ENCODE results near the gene HSPB8. TPM values are rescaled to one million over a fixed set of nuclear protein-coding genes. Genes with fewer than 3 reads are reported as not detected.

HSPB8 gene
- total RNA-seq, 4 donors from 2014 or later: 13.1 to 23.9 (median 19.8) TPM

DNA sequence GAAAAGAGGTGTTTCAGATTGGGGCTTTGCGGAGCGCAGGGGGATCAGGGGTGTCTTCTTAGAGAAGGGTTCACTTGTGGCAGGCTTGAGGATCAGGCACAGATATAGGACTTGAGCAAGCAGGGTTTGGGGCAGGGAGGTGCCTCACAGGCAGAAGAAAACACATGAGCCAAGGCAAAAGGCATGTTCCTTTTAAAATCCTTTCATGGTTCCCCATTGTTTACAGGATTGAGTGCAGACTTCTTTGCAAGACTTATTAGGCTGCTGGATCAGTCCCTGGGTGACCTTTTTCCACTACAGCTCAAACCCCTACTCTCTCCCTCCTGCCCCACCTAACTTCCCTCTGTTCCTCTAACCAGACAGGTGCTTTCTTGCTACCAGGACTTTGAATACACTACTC is 19.7 kb downstream of the HSPB8 start:
- Histone ChIP-seq H3K27ac (no peak overlapping the region), H3K36me3 (peaks cover 0 to 6% (median 0%) of the 10 kb centered on the region in 3 donors)
- 97 to 99% methylated on average over 2 of the region's 2 CpGs for WGBS, 2 donors

DNA sequence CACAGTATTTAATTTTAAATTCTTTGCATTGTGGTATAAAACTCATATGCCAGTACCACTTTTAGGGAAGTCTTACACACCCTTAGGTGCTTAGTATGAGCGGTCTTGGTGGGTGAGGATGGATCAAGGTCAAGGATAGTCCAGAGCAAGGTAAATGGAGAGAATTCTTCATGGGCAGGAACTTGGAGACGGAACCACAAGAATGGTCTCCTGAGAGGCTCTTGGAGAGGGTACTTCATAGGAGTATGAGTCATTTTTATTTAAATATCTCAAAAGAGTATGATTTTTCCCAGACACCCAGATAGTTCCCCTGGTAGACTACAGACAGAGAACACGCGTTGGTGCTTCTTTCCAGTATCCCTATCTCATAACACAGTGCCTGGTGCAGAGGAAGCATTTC is 21.9 kb downstream of the HSPB8 start:
- DNase-seq (ENCODE audit: low spot score in 2 of 2): no peak
- H3K36me3 ChIP-seq: no peaks in the 10 kb centered on the region
- no peak overlapping the region for H3K4me3 ChIP-seq
- peaks cover 0 to 6% (median 0%) of the 10 kb centered on the region in 4 donors for H3K9me3 ChIP-seq
- H3K27me3 ChIP-seq: no peaks in the 10 kb centered on the region
- no peak overlapping the region for H3K27ac ChIP-seq
- H3K4me1 ChIP-seq: no peaks in the 10 kb centered on the region
- 87 to 88% methylated on average over 4 of the region's 4 CpGs for WGBS, 2 donors
- TF ChIP-seq POLR2A (IDR thresholded peaks at IDR 0.05) (no peak), EP300 (IDR thresholded peaks at IDR 0.05) (no peak)
- TF ChIP-seq, protein P1, sequence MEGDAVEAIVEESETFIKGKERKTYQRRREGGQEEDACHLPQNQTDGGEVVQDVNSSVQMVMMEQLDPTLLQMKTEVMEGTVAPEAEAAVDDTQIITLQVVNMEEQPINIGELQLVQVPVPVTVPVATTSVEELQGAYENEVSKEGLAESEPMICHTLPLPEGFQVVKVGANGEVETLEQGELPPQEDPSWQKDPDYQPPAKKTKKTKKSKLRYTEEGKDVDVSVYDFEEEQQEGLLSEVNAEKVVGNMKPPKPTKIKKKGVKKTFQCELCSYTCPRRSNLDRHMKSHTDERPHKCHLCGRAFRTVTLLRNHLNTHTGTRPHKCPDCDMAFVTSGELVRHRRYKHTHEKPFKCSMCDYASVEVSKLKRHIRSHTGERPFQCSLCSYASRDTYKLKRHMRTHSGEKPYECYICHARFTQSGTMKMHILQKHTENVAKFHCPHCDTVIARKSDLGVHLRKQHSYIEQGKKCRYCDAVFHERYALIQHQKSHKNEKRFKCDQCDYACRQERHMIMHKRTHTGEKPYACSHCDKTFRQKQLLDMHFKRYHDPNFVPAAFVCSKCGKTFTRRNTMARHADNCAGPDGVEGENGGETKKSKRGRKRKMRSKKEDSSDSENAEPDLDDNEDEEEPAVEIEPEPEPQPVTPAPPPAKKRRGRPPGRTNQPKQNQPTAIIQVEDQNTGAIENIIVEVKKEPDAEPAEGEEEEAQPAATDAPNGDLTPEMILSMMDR (IDR thresholded peaks at IDR 0.05): no peak

More for the DNA sequence above, 19.7 kb downstream of the HSPB8 start:
- no peak for DNase-seq (ENCODE audit: low spot score in 2 of 2)
- peaks cover 0 to 14% (median 0%) of the 10 kb centered on the region in 4 donors for H3K9me3 ChIP-seq
- no peak overlapping the region for H3K4me3 ChIP-seq
- H3K4me1 ChIP-seq: no peaks in the 10 kb centered on the region
- no peaks in the 10 kb centered on the region for H3K27me3 ChIP-seq
- no peak for TF ChIP-seq POLR2A (IDR thresholded peaks at IDR 0.05)
- TF ChIP-seq, protein P1 (IDR thresholded peaks at IDR 0.05): no peak
- TF ChIP-seq EP300 (IDR thresholded peaks at IDR 0.05): no peak

DNA sequence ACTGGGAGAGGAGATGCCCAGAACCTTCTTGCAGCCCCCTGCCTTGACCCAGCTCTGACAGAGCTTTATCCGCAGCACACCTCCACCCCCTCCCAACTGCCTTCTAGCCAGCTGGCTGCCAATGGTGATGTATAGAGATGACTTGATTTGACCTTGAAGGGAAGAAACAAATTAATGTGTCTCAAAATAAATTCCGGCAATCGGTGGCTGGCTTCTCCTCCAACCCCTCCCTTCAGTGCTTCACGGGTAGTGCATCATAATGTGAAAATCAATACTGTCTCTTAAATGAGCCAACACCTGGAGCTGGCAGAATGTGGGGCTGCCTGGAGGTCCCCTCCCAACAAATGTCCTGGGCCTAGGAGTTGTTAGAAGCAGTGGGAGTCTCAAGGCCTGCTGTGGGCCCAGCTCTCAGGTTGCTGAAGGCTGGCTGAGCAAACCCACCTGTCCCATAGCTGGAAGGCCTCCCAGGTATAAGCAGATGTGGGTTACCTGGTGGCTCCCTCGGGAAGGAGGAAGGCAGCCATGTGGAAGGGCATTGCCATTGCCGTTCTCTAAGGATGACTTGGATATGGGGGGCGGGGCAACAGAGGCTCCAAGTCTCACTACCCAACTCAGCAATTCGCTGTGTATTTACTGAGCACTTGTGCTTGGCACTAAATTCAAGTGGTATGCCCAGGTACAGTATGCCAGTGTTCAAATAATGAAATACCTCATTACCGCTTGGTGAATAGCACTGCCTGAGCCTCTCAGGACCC is 23.2 kb downstream of the HSPB8 start:
- H3K4me1 ChIP-seq: no peaks in the 10 kb centered on the region
- H3K27me3 ChIP-seq: no peaks in the 10 kb centered on the region
- no peak for DNase-seq (ENCODE audit: low spot score in 2 of 2)
- TF ChIP-seq POLR2A (IDR thresholded peaks at IDR 0.05) (no peak), EP300 (IDR thresholded peaks at IDR 0.05) (no peak)
- TF ChIP-seq, protein P1 (IDR thresholded peaks at IDR 0.05): no peak
- 78 to 87% methylated on average over 9 of the region's 9 CpGs for WGBS, 2 donors
- H3K36me3 ChIP-seq: no peaks in the 10 kb centered on the region
- no peak overlapping the region for H3K4me3 ChIP-seq
- no peaks in the 10 kb centered on the region for H3K9me3 ChIP-seq
- H3K27ac ChIP-seq: no peak overlapping the region

DNA sequence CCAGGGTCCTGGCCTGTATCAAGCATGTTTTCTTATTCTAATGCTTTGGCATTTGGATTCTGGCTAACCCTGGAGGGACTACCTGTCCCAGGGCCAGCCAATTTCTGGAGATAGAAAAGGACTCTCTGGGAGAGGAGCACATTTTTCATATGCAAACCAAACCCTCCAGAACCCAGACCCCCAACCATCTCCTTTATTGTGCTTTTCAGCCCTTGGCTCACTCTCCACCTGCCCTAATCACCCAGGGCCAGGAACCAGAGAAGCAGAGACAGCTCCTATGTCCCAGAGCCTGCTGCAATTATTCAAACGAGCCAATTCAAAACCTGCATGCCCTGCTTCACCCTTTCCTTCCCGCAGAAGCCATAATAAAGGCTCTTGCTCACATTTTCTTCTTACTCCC is 23.8 kb downstream of the HSPB8 start:
- no peak overlapping the region for H3K27ac ChIP-seq
- no peaks in the 10 kb centered on the region for H3K36me3 ChIP-seq
- H3K4me1 ChIP-seq: no peaks in the 10 kb centered on the region
- no peaks in the 10 kb centered on the region for H3K27me3 ChIP-seq
- WGBS, 2 donors: 11 to 25% methylated on average over 2 of the region's 2 CpGs
- no peaks in the 10 kb centered on the region for H3K9me3 ChIP-seq
- no peak overlapping the region for H3K4me3 ChIP-seq
- no peak for TF ChIP-seq POLR2A (IDR thresholded peaks at IDR 0.05)
- TF ChIP-seq, protein P1 (IDR thresholded peaks at IDR 0.05): no peak
- TF ChIP-seq EP300 (IDR thresholded peaks at IDR 0.05): no peak
- DNase-seq (ENCODE audit: low spot score in 2 of 2): no peak

DNA sequence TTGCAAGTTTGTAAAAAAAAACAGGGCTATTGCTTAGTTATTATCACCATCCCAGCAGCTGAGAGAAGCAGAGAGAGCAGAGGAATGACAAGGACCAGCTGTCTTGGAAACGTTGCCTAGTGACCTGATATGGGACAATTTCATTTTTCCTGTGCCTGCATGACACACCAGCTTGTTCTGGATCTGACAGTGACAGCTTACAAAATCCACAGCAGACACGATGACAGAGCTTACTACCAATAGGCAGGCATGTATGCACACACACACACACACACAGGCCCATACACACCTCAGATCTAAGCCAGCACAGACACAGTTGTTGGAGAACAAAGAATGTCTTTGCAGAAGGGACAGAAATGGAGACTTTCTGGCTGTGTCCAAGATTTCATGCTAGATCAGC is 25.4 kb downstream of the HSPB8 start:
- no peaks in the 10 kb centered on the region for H3K4me1 ChIP-seq
- 22 to 35% methylated on average over 2 of the region's 2 CpGs for WGBS, 2 donors
- no peaks in the 10 kb centered on the region for H3K36me3 ChIP-seq
- no peak for DNase-seq (ENCODE audit: low spot score in 2 of 2)
- no peak for TF ChIP-seq EP300 (IDR thresholded peaks at IDR 0.05)
- TF ChIP-seq, protein P1 (IDR thresholded peaks at IDR 0.05): no peak
- TF ChIP-seq POLR2A (IDR thresholded peaks at IDR 0.05): no peak
- no peaks in the 10 kb centered on the region for H3K9me3 ChIP-seq
- H3K27ac ChIP-seq: no peak overlapping the region
- H3K4me3 ChIP-seq: no peak overlapping the region
- H3K27me3 ChIP-seq: no peaks in the 10 kb centered on the region

Data from tibial nerve (tissue), 4 donors.